CD4-positive, alpha-beta T cell treated with Interleukin-4 for 4 hours (primary cell): ENCODE measurements around the gene DLG3.
"Not testable (repeated sequence)": the region's sequence is repeated elsewhere in the genome, so short reads cannot be mapped to it uniquely, and the experiment has no call there.

ENCODE experiments used
- DNase-seq: peaks from one replicate; pipeline ENCODE4 v3.0.0-alpha.2; 2020

DLG3 gene

DNA sequence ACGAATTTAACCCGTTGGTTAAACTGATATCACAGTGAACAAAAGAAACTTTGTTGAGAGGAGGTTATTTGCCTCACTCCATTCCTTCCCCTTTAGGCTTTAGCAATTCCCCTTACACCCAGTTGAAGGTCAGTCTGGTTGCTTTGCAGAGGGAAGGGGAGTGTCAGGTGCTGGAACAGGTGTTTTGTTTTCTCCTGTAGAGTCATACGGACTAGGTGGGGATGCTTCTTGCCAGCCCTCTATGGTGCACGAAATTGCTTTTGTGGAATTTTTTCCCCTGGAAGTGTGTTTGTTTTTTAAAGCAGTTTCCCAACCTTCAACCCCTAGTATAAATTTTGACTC, 33.1 kb downstream of the DLG3 start:
- DNase-seq = no peak

DNA sequence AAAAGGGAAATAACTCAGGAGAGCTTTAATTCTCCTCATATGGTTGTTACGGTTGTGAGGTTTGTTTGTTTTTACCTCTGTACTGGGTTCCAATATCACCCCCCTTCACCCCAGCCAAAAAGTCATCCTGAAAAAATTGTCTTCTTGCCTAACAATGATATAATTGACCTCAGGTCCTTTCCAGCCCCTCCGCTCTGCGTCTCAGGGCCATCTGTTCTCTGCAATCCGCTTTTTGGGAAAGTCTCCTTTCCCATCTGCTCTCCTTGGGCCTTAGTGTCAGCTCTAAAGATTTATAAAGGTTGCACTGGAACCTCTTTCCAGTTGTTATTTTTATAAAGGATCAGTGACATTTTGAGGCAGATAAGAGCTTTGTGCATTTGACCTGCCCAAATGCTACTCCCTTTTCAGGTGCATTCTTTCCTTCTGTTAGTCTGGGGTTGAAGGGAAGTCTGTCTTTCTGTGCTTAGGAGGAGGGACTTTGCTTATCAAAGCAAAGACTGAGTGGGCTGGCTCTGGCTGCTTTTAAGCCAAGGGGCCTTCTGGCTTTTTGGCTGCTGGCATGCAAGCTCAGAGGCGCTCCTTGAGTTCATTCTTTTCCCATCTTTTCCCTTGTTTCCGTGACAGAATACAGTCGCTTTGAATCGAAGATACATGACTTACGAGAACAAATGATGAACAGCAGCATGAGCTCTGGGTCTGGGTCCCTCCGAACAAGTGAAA, 34.1 kb downstream of the DLG3 start:
- DNase-seq = no peak

DNA sequence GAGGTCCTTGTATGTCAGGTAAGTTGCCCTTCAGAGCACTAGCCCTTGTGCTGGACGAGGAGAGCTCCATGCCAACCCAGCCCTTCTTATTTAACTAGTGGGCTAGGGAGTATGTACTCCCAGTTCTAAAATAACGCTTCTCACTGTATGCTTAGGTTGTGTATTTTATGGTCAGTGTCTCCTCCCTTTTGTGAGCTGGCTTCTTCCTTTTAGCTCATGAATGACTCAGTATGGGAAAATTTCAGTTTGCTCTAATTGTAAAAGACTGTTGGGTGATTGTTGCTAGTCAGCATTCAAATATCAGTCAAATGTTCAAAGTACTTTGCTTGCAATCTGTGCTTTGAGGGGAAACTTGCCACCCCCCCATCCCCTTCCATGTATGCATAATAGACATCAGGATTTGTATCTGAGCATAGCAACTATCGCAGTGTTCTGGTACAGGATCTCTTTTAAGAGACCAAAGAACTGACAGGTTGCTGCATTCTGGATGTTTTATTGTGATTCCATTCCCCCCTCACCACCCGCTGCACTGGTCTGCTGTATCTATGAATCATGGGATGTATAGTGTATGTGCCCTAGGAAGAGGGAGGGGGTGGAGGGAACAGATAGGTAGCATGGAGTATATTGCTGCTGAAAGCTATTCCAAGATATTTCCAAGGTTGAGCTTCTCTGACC, 34.7 kb downstream of the DLG3 start:
- DNase-seq = no peak

DNA sequence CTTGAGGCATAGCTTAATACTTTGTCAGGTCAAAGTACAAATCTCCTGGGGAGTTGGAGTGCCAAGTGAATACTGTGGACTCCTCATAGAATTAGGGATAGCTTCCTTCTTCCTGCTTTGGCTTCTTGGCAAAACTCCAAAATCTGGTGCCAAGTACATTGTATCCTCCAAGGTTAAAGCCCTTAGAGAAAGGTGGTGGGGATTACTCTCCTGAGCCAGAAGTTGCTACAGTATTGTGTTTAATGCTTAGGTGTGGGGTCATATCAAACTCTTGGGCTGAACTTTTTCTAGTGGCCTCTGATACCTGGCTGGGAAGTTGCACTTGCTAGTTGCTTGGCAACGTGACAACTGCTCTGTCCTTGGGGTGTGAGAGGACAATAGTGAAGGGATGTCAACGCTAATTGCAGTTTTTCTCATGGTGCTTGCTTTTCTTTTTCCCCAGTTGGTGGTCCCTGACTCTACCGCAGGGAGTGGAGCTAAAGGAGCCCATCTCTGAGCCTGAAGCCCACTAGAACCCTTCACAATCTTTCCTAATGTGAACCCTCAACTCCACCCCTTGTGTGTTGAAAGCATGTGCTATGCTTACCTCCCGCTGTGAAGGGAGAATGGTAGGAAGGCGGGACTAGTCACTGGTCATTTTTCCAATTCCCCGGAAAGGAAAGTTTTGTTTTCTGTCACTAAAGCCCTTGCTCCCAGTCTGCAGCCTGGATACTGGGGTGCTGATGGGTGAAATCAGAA, 35.5 kb downstream of the DLG3 start:
- DNase-seq = no peak

DNA sequence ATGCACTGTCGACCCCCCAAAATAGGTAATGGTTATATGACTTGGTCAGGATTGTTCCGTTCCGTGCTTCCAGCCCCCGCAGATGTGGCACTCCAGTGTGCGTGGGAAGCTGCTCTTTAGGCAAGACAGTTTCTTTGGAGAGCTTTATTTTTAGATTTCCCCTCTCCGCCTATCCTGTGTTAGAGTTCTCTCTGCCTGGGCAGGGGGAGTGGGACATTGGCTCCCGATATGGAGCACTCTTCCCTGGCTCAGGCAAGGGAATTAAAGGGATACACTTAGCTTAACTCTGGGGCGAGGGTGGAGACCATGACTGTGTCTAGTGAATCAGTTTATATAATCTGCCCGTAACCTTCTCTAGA, 36.0 kb downstream of the DLG3 start:
- DNase-seq = no peak

DNA sequence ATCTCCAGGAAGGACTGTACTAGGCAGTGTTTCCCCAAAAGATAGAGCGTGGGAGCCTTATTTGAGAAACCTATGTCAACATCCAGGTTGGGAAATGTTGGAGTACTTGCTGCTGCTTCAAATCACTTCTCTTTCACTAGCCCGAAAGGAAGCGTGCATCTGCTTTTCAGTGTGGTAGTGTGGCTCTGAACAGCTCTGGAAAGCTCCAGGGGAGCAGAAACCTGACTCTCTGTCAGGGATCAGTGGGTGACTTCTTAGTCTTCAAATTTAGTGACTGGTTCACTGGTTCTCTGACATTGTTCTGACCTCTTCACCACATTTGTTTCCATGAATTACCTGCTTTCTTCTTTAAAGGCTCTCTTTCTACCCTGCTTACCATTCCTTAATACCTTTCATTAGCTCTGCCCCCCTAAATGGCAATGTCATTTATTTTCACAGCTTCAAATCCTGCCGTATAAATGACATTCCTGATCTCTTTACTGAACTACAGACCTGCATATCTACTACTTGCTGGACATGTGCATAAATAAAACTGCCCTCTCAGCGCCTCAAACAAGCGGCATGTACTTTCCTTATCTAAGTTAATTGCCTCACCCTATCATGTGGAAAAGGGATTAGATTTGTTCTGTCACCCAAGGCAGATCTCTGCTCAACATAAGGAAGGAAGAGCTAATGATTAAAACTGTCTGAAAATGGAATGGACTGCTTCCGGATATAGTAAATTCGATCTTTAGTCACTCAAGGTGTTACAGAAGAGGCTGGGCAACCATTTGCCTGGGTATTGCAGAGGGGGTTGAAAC, 37.0 kb downstream of the DLG3 start:
- no peak for DNase-seq

DNA sequence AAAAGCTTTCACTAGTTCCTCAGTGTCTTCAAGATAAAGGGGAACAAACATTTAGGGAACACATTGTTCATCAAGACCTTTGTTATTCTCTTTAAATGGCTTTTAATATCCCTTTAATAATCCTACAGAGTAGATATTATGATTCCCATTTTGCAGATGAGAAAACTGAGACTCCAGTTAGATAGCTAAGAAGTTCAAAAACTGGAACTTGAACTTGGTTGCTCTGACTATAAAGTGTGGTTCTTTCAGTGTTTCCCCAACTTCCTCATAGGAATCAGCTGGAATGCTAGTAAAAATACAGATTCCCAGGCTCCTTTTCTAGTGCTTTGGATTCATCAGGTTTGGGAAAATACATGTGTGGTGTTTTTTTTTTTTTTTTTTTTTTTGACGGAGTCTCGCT, 37.7 kb downstream of the DLG3 start:
- no peak for DNase-seq

DNA sequence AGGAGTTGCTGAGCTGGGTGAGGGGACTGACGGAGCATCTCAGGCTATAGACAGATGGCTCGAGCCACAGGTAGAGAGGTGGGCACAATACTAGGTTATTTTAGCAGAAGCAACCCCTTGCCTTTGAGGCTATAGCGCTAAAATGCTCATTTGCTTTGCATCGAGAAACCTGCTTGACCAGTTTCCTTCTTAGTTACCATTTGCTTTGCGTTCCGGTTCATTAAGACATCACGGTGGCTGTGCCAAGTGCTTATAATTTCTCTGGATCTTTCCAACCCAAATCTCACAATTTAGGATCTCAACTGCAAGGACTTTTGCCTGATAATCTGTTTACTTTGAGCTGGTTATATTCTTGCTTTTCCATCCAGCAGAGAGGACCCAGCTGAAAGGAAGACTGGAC, 40.8 kb downstream of the DLG3 start:
- DNase-seq = no peak

DNA sequence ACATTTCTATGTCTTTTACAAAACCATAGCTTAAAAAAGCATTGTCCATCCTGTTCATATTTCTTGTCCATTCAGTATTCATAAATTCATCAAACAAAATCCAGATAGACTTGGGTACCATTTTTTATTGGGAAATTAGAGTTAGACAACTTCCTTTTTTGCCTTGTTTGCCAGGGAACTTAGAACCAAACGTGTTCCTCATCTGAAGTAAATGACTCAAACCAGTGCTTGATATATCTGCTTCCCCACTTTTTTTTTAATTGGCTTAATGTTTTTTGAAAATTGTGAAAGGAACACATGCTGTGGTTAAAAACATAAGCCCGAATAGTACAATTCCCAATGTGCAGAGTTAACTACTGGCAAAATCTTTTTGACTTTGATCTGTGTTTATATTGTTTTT, 44.2 kb downstream of the DLG3 start:
- no peak for DNase-seq

DNA sequence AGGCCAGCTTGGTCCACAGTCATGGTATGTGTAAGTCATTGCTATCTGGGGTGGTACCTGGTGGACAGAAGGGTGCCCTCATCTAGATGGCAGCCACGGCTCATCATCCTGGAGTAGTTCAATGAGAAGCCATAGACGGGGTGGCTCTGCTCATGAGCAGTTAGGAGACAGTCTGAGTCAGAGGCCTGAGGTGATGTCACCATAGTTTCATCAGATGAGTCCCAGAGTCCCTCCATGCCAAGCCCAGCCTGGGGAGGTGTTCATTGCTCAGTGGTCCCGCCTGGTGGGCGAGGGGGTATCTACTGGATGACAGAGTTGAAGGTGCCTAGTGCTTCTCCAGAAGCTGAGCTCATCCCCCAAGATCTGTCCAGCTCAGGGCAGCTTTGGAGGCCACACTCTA, 49.8 kb downstream of the DLG3 start:
- no peak for DNase-seq

DNA sequence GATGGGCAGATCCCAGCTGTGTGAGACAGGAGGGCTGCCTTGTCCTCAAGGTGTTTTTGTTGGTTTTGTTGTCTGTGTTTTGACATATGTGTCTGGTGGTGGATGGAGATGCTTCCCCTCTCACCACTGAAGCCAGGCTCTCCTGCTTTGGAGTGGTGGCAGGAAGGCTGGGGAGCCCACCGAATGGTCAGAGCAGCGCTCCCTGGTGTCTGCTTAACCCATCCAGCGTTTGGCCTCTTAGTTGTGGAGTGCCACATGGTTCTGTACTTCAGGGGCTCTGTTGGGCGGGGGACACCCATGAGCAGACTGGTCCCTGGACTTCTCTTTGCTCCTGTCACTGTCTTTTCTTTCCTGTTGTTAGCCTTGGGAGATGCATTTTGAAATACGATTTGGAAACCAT, 51.9 kb downstream of the DLG3 start:
- DNase-seq = no peak

DNA sequence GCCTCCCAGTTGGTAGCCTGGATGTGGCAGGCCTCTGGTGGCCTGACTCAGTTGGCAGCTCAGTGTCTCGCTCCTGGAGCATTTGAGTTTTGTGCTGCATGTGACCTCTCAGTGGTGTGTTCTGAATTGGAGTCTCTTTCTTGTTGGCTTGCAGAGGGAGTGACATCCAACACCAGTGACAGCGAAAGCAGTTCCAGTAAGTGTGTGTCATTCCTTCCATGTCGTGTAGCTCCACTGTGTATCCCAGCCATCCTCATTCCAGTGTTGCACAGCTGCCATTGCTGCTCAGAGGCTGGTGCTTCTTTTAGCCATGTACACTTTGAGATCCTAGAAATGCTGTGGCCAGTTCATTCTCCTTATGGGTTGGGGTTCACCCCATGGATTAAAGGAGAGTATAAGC, 52.4 kb downstream of the DLG3 start:
- DNase-seq = no peak

DNA sequence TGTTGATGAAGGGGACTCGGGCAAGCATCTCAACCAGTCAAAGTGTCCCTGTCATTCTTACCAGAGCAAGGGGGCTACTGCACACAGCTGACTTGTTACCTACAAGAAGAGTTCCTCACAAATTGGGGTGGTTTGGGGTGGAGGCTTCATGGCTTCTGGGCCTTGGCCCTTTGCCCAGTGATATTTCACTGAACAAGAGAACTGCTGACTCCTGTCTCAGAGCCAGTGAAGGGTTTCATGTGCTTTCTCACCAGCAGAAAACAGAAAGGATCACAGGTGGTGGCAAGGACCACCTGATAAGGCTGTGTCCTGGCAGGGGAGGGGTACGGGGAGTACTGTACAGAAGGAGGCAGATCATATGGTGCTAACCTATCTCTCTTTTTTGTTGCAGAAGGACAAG, 53.5 kb downstream of the DLG3 start:
- no peak for DNase-seq

DNA sequence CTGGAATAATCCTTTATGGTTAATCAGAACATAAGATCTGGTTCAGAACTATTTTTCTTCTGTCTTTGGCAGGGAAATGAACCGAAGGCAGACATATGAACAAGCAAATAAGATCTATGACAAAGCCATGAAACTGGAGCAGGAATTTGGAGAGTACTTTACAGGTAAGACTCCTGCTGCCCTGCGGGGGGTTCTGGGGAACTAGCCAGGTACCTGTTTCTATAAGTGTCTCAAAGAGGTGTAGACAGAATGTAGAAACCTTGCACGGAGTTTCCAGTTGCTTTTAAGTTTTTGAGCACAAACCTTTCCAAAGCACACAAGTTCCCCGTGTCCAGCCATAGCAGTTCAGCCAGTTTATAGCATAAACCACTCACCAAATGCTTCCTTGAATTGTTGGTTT, 56.2 kb downstream of the DLG3 start:
- no peak for DNase-seq

DNA sequence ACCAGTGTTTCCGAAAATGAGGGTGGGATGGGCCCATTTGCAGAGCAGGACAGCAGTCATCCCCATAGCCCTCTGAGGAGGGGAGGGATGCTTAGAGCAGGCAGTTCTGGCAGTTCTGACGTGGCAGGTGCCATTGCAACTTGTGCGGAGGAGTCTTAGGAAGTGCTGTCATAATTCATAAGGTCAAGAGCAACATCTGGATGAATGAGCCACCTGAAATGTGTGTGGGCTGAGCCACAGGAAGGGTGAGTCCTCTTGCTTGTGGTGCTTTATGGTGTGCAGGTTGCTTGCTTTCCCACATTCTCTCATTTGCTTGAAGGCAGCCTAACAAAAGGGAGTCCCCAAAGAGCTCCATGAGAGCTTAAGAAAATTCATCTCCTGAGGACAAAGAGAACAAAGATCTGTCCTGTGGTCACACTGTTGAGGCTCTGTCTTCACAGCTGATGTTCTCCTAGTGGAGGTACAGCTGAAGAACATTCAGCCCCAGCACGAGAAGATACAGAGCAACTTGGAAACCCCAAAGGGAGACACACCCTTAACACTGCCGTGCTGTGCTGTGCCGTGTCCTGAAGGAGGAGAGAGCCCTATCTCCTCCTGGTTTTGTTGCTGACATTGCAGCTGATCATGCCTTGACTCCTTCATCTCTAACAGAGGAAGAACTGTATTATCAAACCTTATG, 60.3 kb downstream of the DLG3 start:
- DNase-seq = no peak

DNA sequence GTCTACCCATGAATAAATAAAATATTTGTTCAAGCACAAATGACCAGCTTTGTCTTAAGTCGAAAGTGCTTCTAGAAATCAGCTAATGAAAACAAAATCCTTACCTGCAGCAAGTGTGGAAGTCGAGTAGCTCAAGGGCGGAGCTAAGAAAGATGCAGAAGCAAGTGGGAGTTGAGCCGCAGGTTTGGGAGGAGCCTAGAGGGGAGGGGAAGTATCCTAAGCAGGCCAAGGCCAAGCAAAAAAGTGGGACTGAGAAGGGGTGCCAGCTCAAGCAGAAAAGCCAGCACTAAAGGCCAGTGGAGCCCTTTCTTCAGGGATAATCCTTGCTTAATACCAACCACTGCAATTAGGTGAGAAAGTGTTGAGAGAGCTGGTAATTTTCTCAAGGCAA, 60.8 kb downstream of the DLG3 start:
- DNase-seq = no peak

DNA sequence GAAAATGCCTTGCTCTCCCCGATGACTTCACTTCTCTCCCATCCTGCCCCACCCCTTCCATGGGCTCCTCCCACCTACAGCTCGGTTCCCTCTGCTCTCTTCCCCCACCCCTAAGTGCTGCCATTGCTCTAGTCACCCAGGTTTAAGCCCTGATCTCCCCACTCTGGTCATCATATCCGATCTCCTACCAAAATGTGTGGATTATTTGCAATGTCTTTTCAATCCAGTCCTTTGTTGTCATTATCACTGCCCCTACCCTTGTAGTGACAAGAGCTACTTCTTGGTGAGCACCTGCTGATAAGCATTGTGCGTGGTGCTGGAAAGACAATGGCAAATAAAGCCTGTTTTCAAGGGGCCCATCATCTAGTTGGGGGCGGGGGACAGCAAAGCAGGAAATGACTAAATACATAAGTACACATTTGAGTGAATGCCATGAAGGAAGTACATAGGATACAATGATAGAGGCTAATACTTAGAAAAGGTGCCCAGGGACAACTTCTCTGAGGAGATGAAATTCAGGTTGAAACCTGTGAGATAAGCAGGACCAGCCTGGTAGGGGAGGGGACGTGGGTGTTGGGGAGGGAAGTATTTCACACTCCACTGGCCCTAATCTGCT, 63.8 kb downstream of the DLG3 start:
- DNase-seq = no peak

DNA sequence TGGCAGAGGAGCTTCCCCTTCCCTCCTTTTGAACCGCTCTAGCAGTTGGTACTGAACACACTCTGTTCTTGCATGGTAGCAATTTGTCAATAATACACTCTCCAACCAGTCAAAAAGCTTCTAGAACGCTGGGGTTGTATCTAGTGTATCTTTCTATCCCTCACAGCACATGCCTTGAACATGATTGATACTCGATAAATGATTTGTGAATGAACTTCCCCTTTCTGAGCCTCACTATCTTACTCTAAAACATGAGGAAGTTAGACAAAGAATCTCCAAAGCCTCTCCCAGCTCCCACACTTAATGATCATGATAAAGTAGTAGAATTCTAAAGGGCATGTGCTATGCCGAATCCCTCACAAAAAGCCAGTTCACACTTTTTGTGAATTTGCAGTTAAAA, 64.4 kb downstream of the DLG3 start:
- no peak for DNase-seq

DNA sequence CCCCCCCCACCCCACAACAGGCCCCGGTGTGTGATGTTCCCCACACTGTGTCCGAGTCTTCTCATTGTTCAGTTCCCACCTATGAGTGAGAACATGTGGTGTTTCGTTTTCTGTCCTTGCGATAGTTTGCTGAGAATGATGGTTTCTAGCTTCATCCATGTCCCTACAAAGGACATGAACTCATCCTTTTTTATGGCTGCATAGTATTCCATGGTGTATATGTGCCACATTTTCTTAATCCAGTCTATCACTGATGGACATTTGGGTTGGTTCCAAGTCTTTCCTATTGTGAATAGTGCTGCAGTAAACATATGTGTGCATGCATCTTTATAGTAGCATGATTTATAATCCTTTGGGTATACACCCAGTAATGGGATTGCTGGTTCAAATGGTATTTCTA, 70.6 kb downstream of the DLG3 start:
- DNase-seq = not testable (repeated sequence)

DNA sequence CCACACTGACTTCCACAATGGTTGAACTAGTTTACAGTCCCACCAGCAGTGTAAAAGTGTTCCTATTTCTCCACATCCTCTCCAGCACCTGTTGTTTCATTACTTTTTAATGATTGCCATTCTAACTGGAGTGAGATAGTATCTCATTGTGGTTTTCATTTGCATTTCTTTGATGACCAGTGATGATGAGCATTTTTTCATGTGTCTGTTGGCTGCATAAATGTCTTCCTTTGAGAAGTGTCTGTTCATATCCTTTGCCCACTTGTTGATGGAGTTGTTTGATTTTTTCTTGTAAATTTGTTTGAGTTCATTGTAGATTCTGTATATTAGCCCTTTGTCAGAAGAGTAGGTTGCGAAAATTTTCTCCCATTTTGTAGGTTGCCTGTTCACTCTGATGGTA, 71.1 kb downstream of the DLG3 start:
- not testable (repeated sequence) for DNase-seq

DNA sequence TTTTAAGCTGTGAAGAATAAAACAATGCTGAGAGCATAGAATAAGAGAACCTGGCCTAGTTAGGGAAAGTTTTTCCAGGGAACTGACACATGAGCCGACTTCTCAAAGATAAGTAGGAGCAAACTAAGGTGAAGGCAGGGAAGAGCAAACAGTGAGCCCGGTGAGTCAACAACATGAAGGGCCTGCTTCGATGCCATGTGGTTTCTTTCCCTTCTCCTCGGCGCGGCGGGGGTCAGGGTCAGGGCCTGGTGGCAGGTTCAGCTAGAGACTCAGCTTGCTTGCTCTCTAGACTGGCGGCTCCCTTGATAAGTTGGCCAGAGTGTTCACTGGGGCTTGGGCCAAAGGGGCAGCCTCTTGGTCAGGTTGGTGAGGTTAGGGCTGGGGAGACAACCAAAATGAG, 81.1 kb downstream of the DLG3 start:
- DNase-seq = no peak

DNA sequence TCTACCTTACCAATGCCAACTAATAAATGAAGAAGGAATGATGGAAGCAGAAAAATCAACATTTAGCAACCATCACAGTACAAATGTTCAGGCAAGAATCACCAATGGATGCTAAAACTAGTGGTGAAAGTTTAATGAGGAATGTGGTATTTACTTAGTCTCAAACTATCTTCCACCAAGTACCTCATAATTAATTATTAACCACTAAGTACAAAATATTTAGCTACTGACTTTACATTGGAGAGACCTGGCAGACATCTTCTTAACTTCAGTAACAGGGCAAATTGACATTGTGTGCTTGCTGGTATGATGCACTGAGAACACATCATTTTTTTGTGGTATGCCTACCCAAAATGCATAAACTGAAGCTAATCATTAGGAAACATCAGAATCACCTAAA, 82.4 kb downstream of the DLG3 start:
- DNase-seq = no peak
